ENCODE results near the gene MFSD2A. TPM values are rescaled to one million over a fixed set of nuclear protein-coding genes. Genes with fewer than 3 reads are reported as not detected.
"Not testable (repeated sequence)": the region's sequence is repeated elsewhere in the genome, so short reads cannot be mapped to it uniquely, and the experiment has no call there.

The MFSD2A gene
- 1 to 10 TPM; 3.7 to 3.8 TPM for total RNA-seq
- long read RNA-seq, partial matches to known transcripts, result 0 of 2 reads
- long read RNA-seq, other reads (novel, unspliced or antisense), result 1 of 2 reads

DNA sequence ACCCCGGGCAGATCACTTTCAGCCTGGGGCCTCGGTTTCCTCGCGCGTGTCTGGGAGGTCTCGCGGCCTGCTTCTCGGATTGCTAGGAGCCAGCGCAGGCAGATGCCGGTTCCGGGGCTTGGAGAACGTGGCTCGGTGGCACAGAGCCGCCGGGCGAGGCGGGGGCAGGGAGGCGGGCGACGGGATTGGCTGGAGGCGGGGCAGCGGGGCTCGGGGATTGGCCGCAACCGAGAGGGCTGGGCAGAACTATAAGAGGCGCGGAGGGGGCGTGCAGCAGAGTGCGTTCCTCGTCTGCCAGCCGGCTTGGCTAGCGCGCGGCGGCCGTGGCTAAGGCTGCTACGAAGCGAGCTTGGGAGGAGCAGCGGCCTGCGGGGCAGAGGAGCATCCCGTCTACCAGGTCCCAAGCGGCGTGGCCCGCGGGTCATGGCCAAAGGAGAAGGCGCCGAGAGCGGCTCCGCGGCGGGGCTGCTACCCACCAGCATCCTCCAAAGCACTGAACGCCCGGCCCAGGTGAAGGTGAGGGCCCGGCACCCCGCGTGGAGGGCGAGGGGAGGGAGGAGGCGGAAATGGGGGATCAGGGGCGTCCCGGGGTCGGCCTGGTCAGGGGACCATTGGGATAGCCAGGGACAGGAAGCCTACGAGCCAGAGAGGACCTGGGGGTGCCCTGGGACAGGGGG, at the start of gene MFSD2A:
Gene MFSD2A (plus strand): TSS at position 276 of the 677 bp plus-strand sequence. CDS start 148 bp downstream, at position 424.
- intact Hi-C loops (cut with DNase I), result no loop called here
- ATAC-seq (peak; percentile 94 to 99), DNase-seq (peak; percentile 95)

DNA sequence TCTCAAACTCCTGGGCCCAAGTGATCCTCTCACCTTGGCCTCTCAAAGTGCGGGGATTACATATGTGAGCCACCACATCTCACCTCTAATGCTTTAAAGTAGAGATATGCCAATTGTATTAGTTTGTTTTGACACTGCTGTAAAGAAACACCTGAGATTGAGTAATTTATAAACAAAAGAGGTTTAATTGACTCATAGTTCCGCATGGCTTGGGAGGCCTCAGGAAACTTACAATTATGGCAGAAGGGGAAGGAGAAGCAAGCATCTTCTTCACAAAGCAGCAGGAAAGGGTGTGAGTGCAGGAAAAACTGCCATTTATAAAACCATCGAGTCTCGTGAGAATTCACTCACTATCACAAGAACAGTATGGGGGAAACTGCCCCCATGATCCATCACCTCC, 49.8 kb upstream of the MFSD2A start:
- intact Hi-C loops (cut with DNase I), result no loop called here
- DNase-seq (no peak), ATAC-seq (no peak)

DNA sequence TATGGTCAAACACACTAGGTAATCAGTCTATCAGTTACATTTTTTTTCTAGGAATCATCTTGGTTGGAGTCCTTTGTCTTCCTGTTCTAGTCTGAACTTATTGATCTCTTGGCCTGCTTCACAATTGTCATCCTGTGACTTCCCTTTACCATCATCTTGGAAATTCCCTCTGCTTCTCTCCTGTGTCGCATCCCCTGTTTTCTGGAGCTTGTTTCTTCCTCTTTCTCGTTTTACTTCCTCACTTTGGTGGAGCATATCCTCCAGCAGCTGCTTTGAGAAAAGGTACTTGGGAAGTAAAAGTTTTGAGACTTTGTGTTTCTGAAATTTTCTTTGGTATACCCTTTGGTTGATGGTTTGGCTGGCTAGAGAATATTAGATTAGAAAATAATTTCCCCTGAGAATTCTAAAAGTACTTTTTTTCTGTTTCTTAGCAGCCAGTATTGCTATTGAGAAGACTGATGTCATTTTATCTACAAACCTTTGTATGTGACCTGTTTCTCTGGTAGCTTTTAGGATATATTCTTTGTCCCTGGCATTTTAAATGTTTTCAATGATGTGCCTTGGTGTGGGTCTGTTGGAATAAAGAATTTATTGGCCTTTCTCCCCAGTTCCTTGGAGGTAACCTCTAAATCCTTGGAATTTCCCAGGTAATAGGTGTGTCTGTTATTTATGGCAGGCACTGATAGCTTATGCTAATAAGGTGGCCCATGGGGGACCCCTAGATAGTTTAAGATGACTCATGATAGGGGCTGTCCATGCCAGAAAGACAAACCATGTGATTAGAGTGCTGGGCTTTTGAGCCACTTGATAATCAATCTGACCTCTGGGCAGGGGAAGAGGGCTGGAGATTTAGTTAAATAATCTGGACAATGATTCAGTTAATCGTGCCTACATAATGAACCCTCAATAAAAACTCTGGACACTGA, 47.2 kb upstream of the MFSD2A start:
- intact Hi-C loops (cut with DNase I), result no loop called here
- ATAC-seq (no peak), DNase-seq (no peak)

DNA sequence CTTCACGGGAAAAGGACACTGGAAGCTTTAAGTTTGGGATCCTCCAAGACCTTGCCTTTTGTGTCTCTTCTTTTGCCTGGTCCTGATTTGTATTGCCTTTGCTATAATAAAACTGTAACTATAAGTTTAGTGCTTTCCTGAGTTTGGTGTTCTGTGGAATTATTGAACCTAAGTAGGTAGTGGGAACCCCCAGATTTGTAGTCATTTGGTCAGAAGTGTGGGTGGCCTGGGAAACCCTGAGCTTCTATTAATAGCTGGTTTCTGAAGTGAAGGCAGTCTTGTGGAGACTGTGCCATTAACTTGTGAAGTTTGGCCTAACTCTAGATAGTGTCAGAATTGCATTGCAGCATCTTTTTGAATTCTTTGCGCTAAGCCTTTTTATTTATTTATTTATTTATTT, 46.4 kb upstream of the MFSD2A start:
- ATAC-seq (no peak), DNase-seq (no peak)
- intact Hi-C loops (cut with DNase I), result no loop called here

DNA sequence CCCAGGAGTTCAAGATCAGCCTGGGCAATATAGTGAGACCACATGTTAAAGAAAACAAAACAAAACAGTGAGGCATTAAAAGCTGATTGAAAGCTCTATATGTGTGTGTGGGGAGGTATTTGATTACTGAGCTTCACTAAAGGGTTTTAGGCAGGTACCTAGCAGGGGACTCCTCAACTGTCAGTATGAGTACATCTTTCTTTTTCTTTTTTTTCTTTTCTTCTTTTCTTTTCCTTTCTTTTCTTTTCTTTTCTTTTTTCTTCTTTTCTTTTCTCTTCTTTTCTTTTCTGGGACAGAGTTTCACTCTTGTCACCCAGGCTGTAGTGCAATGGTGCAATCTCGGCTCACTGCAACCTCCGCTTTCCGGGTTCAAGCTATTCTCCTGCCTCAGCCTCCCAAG, 44.7 kb upstream of the MFSD2A start:
- intact Hi-C loops (cut with DNase I), result no loop called here
- DNase-seq (no peak), ATAC-seq (no peak)

DNA sequence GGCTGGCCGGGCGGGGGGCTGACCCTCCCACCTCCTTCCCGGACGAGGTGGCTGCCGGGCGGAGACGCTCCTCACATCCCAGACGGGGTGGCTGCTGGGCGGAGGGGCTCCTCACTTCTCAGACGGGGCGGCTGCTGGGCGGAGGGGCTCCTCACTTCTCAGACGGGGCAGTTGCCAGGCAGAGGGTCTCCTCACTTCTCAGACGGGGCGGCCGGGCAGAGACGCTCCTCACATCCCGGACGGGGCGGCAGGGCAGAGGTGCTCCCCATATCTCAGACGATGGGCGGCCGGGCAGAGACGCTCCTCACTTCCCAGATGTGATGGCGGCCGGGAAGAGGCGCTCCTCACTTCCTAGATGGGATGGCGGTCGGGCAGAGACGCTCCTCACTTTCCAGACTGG, 41.8 kb upstream of the MFSD2A start:
- ATAC-seq; intact Hi-C loops (cut with DNase I); DNase-seq: not testable (repeated sequence)

DNA sequence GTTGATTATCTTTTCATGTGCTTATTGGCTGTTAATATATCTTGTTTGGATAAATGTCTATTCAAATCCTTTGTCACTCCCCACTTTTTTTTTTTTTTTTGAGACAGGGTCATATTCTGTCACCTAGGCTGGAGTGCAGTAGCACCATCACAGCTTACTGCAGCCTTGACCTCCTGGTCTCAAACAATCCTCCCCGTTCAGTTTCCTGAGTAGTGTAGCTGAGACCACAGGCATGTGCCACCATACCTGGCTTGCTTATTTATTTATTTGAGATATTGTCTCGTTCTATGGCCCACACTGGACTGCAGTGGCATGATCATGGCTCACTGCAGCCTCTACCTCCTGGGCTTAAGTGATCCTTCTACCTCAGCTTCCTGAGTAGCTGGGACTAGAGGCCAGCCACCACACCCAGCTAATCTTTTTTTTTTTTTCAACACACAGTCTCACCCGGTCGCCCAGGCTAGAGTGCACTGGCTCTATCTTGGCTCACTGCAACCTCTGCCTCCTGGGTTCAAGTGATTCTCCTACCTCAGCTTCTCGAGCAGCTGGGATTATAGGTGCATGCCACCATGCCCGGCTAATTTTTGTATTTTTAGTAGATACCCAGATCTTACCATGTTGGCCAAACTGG, 39.3 kb upstream of the MFSD2A start:
- DNase-seq, result no peak
- intact Hi-C loops (cut with DNase I), result no loop called here
- ATAC-seq, result no peak

DNA sequence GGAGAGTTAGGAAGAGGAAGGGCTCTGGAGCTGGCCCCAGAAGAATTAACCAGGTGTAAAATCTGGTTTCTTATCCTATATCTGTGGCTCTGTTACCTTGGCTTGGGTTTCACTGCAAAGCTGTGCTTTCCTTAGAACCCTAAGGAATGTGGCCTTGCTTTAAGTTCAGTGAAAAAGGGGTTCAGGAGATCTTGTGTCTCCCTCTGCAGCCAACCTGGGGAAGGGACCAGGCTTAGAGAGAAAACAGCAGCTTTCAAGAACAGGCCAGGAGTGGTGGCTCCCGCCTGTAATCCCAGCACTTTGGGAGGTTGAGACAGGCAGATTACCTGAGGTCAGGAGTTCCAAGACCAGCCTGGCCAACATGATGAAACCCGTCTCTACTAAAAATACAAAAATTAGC, 37.1 kb upstream of the MFSD2A start:
- intact Hi-C loops (cut with DNase I), result no loop called here

DNA sequence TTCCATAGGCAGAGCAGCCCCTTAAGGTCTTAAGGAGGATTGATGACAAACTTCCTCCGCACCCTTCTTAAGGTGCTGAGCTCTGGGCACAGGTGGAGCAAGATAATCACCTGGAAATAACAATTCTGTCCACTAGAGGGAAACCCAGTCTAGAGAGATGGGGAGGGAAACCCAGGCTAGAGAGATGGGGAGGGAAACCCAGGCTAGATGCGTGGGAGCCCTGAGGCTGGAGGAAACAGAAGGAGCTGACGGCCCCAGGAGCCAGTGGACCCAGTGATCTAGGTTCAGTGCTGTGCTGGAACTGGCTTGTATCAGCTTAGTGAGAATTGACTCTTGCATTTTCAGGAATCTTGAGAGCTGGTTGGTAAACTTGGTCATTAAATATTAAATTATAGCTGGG, 35.4 kb upstream of the MFSD2A start:
- intact Hi-C loops (cut with DNase I), result no loop called here

More for the DNA sequence above, 37.1 kb upstream of the MFSD2A start:
- DNase-seq (no peak), ATAC-seq (no peak)

DNA sequence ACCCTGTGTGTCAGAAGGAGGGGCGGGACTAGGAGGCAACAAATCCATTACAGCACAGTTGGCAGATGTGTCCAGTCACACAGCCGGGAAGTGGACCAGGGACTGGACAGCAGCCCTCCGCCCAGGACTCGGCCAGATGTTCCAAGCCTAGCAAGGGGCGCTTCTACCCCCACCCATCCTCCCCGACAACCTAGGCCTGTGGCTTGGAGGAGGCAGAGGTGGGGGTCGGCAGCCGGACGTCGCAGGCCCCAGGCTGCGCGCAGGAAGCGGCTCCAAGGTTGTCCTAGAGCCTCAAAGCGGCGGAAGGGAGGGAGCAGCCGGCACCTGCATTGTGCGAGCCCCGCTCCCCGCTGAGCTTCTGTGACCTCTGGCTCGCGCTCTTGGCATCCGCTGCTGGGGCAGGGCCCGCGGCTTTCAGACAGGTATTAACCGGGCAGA, 32.7 kb upstream of the MFSD2A start:
- no peak for DNase-seq
- intact Hi-C loops (cut with DNase I), result loop anchor here in 1 of 2 donors (5.0 kb wide), 1 partner anchor 50 kb away; no protein-coding TSS in a partner anchor
- no peak for ATAC-seq

More for the DNA sequence above, 35.4 kb upstream of the MFSD2A start:
- peak; percentile 78 to 87 for ATAC-seq
- no peak for DNase-seq

DNA sequence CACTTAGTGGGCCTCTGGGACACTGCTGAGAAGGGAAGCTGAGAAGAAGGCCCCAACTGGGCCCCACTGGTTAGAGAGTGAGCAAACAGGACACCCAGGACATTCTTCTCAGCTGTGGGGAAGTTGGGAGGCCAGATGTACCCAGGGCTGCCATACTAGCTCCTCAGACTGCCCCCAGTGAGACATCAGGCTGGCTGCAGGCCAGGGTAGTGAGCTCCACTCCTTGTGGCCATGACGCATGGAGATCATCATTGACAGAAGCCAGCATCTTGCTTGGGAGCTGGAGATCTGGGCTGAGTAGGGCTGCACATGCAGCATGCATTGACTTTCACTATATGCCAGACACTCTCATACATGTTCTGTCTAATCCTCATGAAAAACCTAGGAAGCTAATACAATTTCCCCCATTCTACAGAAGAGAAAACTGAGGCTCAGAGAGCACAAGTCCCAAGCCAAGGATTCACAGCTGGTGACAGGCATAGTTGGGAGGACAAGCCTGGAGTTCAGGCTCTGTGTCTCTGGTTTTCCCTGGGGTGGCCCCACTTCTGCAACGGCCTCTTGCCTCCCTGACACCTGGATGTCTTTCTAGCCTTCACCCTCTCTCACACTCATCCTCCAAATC, 29.1 kb upstream of the MFSD2A start:
- intact Hi-C loops (cut with DNase I), result loop anchor here in 1 of 2 donors (5.0 kb wide), 1 partner anchor 46 kb away; no protein-coding TSS in a partner anchor
- DNase-seq (no peak), ATAC-seq (no peak)

DNA sequence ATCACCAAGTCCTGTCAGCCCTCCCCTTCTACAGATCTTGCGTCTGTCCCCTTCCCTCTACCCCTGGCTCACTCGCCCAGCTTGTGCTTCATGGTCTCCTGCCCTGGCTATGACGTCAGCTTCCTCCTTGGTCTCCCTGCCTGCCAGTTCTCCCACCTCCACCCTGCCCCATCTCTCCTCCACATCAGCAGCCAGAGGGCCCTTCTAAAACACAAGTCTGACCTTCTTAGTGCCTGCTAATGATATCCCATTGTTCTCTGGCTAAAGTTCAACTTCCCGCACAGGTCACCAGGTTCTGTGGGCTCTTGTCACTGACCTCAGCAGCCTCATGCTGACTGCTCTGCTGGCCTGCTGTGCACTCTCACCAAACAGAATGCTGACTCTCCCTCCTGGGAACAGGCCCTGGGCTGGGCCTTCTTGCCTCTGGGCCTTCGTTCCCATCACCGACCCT, 28.6 kb upstream of the MFSD2A start:
- intact Hi-C loops (cut with DNase I), result loop anchor here in 1 of 2 donors (5.0 kb wide), 1 partner anchor 46 kb away; no protein-coding TSS in a partner anchor
- peak; percentile 55 for DNase-seq
- ATAC-seq, result peak in 1 of 2 donors; percentile 31

DNA sequence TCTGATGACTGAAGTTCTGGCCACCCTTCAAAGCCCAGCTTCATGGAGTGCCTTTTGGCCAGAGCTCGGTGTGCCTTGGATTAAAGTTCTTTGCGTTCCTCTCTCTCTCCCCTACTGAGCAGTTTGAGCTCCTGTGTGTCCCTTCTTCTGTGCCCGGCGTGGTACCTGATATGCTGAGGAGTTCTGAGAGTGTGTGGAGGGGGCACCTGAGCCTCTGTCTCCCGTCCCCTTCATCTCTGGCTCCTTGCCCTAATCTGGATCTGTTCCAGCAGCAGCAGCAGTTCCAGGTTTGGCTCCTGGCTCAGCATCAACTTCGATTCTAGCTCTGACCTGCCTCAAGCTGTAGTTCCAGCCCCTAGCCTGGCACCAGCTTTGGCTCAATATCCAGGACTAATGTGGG, 28.1 kb upstream of the MFSD2A start:
- intact Hi-C loops (cut with DNase I), result loop anchor here in 1 of 2 donors (5.0 kb wide), 1 partner anchor 45 kb away; no protein-coding TSS in a partner anchor
- no peak for DNase-seq
- ATAC-seq, result peak in 1 of 2 donors; percentile 20

DNA sequence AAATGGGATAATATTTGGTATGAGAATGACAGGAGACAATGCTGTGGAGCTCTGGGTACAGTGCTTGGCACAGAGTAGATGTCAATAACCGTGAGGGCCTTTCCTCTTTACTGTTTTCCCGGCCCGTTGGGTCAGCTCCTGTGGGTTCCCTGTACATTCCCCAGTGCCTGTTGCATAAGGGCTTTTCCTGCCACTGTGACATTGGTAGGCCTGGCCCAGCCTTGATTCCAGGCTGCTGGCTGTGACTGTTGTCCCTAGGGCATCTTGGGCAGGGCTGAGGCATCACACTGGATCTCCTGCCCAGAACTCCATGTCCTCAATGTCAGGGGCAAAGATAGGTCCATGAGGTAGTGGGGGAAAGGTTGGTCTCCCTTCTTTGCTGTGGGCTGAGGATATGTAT, 27.4 kb upstream of the MFSD2A start:
- intact Hi-C loops (cut with DNase I), result loop anchor here in 1 of 2 donors (5.0 kb wide), 1 partner anchor 45 kb away; no protein-coding TSS in a partner anchor
- ATAC-seq (peak; percentile 17 to 83), DNase-seq (no peak)

DNA sequence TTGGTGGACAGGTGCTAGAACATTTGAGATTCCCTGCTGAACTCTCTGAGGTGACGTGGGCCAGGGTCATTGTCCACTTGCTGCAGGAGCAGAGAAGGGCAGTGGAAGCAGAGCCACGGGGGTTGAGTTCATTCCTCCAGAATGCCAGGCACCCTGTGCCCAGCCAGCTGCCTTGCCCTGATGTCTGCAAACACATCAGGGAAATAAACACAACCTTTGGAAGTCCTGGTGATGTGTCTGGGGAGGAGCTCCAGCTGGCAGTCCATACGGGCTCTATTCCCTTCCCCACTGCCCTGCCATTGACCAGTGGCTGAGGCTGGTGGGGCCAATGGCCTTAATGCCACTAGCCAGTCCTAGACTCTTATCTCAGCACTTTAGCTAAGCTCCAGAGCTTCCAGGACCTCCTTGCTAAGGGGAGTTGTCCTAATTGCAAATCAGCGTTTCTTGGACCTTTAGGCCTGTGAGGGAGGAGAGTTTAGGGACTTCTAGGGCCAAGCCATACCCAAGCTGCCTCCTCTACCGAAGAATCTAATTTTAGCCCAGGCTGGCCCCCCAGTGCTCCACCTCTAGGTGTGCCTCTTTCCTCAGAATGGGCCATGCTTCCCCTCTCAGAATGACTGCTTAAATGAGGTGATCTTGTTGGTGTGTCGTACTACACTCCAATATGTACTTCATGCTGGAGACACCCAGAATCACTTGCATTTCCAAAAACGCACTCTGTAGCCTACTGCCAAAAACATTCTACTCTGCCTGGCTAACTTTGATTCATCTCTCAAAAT, 25.9 kb upstream of the MFSD2A start:
- DNase-seq (no peak), ATAC-seq (no peak)
- intact Hi-C loops (cut with DNase I), result loop anchor here in 1 of 2 donors (5.0 kb wide), 1 partner anchor 43 kb away; no protein-coding TSS in a partner anchor

DNA sequence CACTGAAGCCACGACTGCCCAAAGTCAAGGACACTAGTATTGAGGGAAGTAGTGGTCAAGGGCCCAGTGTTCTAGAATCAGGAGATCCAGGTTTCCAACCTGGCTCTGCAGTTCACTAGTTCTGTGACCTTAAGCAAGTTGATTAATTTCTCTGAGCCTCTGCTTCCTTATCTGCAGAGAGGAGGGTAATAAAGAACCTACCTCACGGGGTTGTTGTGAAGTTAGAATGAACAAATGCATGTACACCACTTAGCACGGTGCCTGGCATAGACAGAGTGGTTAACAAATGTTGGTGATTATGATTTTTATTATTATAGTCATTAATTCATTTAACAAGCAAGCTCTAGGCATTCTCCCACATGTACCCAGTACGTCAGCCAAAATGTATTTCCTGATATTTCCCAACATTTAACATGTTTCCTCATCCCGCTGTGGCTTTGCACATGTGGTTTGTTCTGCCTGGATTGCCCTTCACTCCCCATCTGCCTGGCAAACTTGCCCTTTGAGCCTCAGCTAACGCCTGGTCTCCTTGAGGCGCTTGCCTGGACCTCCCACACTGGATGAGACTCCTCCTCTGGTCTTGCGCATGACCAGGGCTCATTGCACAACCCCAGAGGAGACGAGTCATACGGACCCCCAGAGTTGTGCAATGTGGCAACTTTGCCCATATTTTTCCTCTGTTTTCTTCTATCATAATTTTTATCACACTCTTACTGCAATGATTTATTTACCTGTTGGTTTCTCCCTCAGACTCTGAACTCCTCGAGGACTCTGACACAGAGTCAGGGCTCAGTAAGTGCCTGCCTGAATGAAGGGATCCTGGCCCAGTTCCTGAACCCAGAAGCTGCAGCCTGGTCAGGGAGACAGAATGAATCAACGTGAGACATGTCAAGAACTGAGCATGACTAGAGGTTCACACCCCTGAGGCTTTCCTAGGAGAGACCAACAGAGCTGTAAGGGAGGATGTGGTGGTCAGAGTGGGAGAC, 20.7 kb upstream of the MFSD2A start:
- ATAC-seq (peak; percentile 96 to 97), DNase-seq (peak; percentile 82)
- intact Hi-C loops (cut with DNase I), result no loop called here
